GM23338 (cell line): ENCODE results near the gene L1CAM. TPM values are rescaled to one million over a fixed set of nuclear protein-coding genes. Genes with fewer than 3 reads are reported as not detected.

Experiments used
- ATAC-seq: fragments of 200-7000 bp; cut with Tn5 transposase; 3 replicates; pipeline ENCODE4 v1.9.1; 2020
- DNase-seq: peaks from one replicate; pipeline ENCODE4 v3.0.0-alpha.2; 2015; ENCODE audit warnings: low spot score
- H2AFZ ChIP-seq: fragments of 200-600 bp; sonication (generic); 2 replicates; pipeline ENCODE4 v1.8.0; 2016; ENCODE audit warnings: antibody characterized with exemption, mild to moderate bottlenecking, moderate library complexity
- H3F3A ChIP-seq: fragments of 200-600 bp; sonication (generic); replicated peaks from 2 replicates; pipeline ENCODE4 v1.8.0; 2017; ENCODE audit warnings: antibody characterized with exemption, mixed run types, low read depth
- H3K27ac ChIP-seq: fragments of 200-600 bp; sonication (generic); 2 replicates; pipeline ENCODE4 v1.6.1; 2016; ENCODE audit warnings: low read depth
- H3K27me3 ChIP-seq: fragments of 200-600 bp; sonication (generic); 2 replicates; pipeline ENCODE4 v1.8.0; 2016; ENCODE audit warnings: mild to moderate bottlenecking, mixed run types, moderate library complexity; ENCODE audit not compliant: insufficient read depth
- H3K36me3 ChIP-seq: fragments of 200-600 bp; sonication (generic); 2 replicates; pipeline ENCODE4 v1.8.0; 2016; ENCODE audit warnings: mild to moderate bottlenecking; ENCODE audit not compliant: insufficient read depth
- H3K4me1 ChIP-seq: fragments of 200-600 bp; sonication (generic); 2 replicates; pipeline ENCODE4 v1.8.0; 2016; ENCODE audit warnings: mild to moderate bottlenecking, moderate library complexity; ENCODE audit not compliant: insufficient read depth
- H3K4me2 ChIP-seq: fragments of 200-600 bp; sonication (generic); 2 replicates; pipeline ENCODE4 v1.7.1; 2017; ENCODE audit warnings: mixed run types
- H3K4me3 ChIP-seq: fragments of 200-600 bp; sonication (generic); 2 replicates; pipeline ENCODE4 v1.6.1; 2016; ENCODE audit warnings: mixed run types
- H3K79me2 ChIP-seq: fragments of 200-600 bp; sonication (generic); replicated peaks from 2 replicates; pipeline ENCODE4 v1.8.0; 2017; ENCODE audit warnings: mild to moderate bottlenecking; ENCODE audit not compliant: insufficient read depth
- H3K9me2 ChIP-seq: fragments of 200-600 bp; sonication (generic); 2 replicates; pipeline ENCODE4 v1.8.0; 2017; ENCODE audit not compliant: insufficient read depth
- H4K20me1 ChIP-seq: fragments of 200-600 bp; sonication (generic); replicated peaks from 2 replicates; pipeline ENCODE4 v1.8.0; 2017; ENCODE audit warnings: mild to moderate bottlenecking; ENCODE audit not compliant: insufficient read depth
- H3K27ac Mint-ChIP-seq: 2 replicates; pipeline ENCODE4 v1.8.0; 2020; ENCODE audit warnings: inconsistent platforms, mild to moderate bottlenecking, moderate library complexity, mixed read lengths
- H3K27me3 Mint-ChIP-seq: 3 replicates; pipeline ENCODE4 v1.8.0; 2022; ENCODE audit warnings: low read depth, mild to moderate bottlenecking, moderate library complexity, mixed read lengths, inconsistent platforms; ENCODE audit not compliant: insufficient read depth, poor library complexity
- H3K36me3 Mint-ChIP-seq: 3 replicates; pipeline ENCODE4 v1.8.0; 2021; ENCODE audit warnings: low read depth, mild to moderate bottlenecking, inconsistent platforms, moderate library complexity, mixed read lengths
- H3K4me1 Mint-ChIP-seq: 3 replicates; pipeline ENCODE4 v1.8.0; 2020; ENCODE audit warnings: mild to moderate bottlenecking, inconsistent platforms, mixed read lengths
- H3K4me3 Mint-ChIP-seq: 3 replicates; pipeline ENCODE4 v1.8.0; 2021; ENCODE audit warnings: moderate library complexity, mild to moderate bottlenecking, inconsistent platforms, mixed read lengths
- H3K9me3 Mint-ChIP-seq: 3 replicates; pipeline ENCODE4 v1.8.0; 2020; ENCODE audit warnings: moderate library complexity, mild to moderate bottlenecking, inconsistent platforms, mixed read lengths
- CREB1 ChIP-seq: fragments of 250-450 bp; sonication (Bioruptor Pico); IDR thresholded peaks from 2 replicates; pipeline ENCODE4 v1.5.0; 2020; ENCODE audit warnings: low read depth, mild to moderate bottlenecking, moderate library complexity
- EZH2 ChIP-seq: fragments of 200-600 bp; sonication (generic); IDR thresholded peaks from one replicate; pipeline ENCODE4 v1.8.0; 2017; ENCODE audit warnings: antibody characterized with exemption, mild to moderate bottlenecking, low read depth; ENCODE audit not compliant: unreplicated experiment
- EZH2phosphoT487 ChIP-seq: fragments of 200-600 bp; sonication (generic); IDR thresholded peaks from one replicate; pipeline ENCODE4 v1.8.1; 2018; ENCODE audit warnings: antibody characterized with exemption; ENCODE audit not compliant: unreplicated experiment
- JUNB ChIP-seq: IDR thresholded peaks from one replicate; pipeline ENCODE4 v1.6.1; 2016; ENCODE audit warnings: antibody characterized with exemption; ENCODE audit not compliant: unreplicated experiment
- NANOG ChIP-seq: IDR thresholded peaks from 2 replicates; pipeline ENCODE4 v1.6.1; 2016; ENCODE audit warnings: antibody characterized with exemption, borderline replicate concordance
- POLR2AphosphoS5 ChIP-seq: IDR thresholded peaks from 2 replicates; pipeline ENCODE4 v1.6.1; 2016; ENCODE audit warnings: antibody characterized with exemption, low read depth
- STAT1 ChIP-seq: IDR thresholded peaks from one replicate; pipeline ENCODE4 v1.6.1; 2016; ENCODE audit warnings: antibody characterized with exemption; ENCODE audit not compliant: unreplicated experiment
- ZNF114 ChIP-seq: fragments of 250-450 bp; sonication (Bioruptor Pico); IDR thresholded peaks from 2 replicates; pipeline ENCODE4 v1.5.0; 2020; ENCODE audit warnings: mild to moderate bottlenecking, moderate library complexity
- ZNF331 ChIP-seq: fragments of 250-450 bp; sonication (Bioruptor Pico); IDR thresholded peaks from 2 replicates; pipeline ENCODE4 v1.5.0; 2020; ENCODE audit warnings: low read depth, mild to moderate bottlenecking, moderate library complexity
- polyA plus RNA-seq: library from polyadenylated mRNA; unstranded; fragments of >200 nt; fragmentation: Nextera tagmentation; extraction: Ambion mirVana; gene quantifications from 2 replicates; pipeline ENCODE4 v1.2.1, GENCODE V29; 2016
- total RNA-seq: library from RNA; depleted of rRNA; stranded (reverse); fragments of >200 nt; shearing (Covaris generic); gene quantifications from 2 replicates; pipeline ENCODE4 v1.2.3, GENCODE V29; 2014
- TF ChIP-seq, protein P1 (sequence below): IDR thresholded peaks from 2 replicates; pipeline ENCODE4 v1.6.1; 2016; ENCODE audit warnings: antibody characterized with exemption
- TF ChIP-seq, protein P2 (sequence below): fragments of 250-450 bp; sonication (Bioruptor Pico); IDR thresholded peaks from 2 replicates; pipeline ENCODE4 v1.5.0; 2020; ENCODE audit warnings: mild to moderate bottlenecking, moderate library complexity
- TF ChIP-seq, protein P3 (sequence below), 2 experiments: fragments of 200-600 bp in 1 of 2; sonication (generic) in 1 of 2; conservative IDR thresholded peaks; 2 replicates each; pipeline versions ENCODE4 v1.5.1 to v1.6.1; 2016 to 2017; ENCODE audit warnings: antibody characterized with exemption in 2 of 2, low read depth in 2 of 2, mild to moderate bottlenecking in 2 of 2, moderate library complexity in 1 of 2
- TF ChIP-seq, protein P4 (sequence below): IDR thresholded peaks from one replicate; pipeline ENCODE4 v1.6.1; 2018; ENCODE audit warnings: antibody characterized with exemption; ENCODE audit not compliant: unreplicated experiment

L1CAM gene
- total and polyA plus RNA-seq, 2 experiments from 2014 or later = 7.4 to 29.2 TPM

GRCh38 chrX:153873282-153874084, 12.5 kb downstream of the L1CAM start:
- peaks cover 16% of the 10 kb centered on the region; the same call in 1 of the 2 replicates for H3K4me1 ChIP-seq
- no peak overlapping the region for H2AFZ ChIP-seq
- no peak for TF ChIP-seq CREB1 (CRISPR knock-in tag)
- TF ChIP-seq EZH2 = no peak
- TF ChIP-seq, protein P1, sequence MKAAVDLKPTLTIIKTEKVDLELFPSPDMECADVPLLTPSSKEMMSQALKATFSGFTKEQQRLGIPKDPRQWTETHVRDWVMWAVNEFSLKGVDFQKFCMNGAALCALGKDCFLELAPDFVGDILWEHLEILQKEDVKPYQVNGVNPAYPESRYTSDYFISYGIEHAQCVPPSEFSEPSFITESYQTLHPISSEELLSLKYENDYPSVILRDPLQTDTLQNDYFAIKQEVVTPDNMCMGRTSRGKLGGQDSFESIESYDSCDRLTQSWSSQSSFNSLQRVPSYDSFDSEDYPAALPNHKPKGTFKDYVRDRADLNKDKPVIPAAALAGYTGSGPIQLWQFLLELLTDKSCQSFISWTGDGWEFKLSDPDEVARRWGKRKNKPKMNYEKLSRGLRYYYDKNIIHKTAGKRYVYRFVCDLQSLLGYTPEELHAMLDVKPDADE = no peak
- no peak for TF ChIP-seq JUNB
- TF ChIP-seq POLR2AphosphoS5 = no peak
- no peak for TF ChIP-seq EZH2phosphoT487
- TF ChIP-seq, protein P2, sequence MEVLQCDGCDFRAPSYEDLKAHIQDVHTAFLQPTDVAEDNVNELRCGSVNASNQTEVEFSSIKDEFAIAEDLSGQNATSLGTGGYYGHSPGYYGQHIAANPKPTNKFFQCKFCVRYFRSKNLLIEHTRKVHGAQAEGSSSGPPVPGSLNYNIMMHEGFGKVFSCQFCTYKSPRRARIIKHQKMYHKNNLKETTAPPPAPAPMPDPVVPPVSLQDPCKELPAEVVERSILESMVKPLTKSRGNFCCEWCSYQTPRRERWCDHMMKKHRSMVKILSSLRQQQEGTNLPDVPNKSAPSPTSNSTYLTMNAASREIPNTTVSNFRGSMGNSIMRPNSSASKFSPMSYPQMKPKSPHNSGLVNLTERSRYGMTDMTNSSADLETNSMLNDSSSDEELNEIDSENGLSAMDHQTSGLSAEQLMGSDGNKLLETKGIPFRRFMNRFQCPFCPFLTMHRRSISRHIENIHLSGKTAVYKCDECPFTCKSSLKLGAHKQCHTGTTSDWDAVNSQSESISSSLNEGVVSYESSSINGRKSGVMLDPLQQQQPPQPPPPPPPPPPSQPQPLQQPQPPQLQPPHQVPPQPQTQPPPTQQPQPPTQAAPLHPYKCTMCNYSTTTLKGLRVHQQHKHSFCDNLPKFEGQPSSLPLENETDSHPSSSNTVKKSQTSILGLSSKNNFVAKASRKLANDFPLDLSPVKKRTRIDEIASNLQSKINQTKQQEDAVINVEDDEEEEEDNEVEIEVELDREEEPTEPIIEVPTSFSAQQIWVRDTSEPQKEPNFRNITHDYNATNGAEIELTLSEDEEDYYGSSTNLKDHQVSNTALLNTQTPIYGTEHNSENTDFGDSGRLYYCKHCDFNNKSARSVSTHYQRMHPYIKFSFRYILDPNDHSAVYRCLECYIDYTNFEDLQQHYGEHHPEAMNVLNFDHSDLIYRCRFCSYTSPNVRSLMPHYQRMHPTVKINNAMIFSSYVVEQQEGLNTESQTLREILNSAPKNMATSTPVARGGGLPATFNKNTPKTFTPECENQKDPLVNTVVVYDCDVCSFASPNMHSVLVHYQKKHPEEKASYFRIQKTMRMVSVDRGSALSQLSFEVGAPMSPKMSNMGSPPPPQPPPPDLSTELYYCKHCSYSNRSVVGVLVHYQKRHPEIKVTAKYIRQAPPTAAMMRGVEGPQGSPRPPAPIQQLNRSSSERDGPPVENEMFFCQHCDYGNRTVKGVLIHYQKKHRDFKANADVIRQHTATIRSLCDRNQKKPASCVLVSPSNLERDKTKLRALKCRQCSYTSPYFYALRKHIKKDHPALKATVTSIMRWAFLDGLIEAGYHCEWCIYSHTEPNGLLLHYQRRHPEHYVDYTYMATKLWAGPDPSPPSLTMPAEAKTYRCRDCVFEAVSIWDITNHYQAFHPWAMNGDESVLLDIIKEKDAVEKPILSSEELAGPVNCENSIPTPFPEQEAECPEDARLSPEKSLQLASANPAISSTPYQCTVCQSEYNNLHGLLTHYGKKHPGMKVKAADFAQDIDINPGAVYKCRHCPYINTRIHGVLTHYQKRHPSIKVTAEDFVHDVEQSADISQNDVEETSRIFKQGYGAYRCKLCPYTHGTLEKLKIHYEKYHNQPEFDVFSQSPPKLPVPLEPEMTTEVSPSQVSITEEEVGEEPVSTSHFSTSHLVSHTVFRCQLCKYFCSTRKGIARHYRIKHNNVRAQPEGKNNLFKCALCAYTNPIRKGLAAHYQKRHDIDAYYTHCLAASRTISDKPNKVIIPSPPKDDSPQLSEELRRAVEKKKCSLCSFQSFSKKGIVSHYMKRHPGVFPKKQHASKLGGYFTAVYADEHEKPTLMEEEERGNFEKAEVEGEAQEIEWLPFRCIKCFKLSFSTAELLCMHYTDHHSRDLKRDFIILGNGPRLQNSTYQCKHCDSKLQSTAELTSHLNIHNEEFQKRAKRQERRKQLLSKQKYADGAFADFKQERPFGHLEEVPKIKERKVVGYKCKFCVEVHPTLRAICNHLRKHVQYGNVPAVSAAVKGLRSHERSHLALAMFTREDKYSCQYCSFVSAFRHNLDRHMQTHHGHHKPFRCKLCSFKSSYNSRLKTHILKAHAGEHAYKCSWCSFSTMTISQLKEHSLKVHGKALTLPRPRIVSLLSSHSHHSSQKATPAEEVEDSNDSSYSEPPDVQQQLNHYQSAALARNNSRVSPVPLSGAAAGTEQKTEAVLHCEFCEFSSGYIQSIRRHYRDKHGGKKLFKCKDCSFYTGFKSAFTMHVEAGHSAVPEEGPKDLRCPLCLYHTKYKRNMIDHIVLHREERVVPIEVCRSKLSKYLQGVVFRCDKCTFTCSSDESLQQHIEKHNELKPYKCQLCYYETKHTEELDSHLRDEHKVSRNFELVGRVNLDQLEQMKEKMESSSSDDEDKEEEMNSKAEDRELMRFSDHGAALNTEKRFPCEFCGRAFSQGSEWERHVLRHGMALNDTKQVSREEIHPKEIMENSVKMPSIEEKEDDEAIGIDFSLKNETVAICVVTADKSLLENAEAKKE (CRISPR knock-in tag) = no peak
- TF ChIP-seq, protein P3, sequence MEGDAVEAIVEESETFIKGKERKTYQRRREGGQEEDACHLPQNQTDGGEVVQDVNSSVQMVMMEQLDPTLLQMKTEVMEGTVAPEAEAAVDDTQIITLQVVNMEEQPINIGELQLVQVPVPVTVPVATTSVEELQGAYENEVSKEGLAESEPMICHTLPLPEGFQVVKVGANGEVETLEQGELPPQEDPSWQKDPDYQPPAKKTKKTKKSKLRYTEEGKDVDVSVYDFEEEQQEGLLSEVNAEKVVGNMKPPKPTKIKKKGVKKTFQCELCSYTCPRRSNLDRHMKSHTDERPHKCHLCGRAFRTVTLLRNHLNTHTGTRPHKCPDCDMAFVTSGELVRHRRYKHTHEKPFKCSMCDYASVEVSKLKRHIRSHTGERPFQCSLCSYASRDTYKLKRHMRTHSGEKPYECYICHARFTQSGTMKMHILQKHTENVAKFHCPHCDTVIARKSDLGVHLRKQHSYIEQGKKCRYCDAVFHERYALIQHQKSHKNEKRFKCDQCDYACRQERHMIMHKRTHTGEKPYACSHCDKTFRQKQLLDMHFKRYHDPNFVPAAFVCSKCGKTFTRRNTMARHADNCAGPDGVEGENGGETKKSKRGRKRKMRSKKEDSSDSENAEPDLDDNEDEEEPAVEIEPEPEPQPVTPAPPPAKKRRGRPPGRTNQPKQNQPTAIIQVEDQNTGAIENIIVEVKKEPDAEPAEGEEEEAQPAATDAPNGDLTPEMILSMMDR (conservative IDR thresholded peaks at IDR 0.05; ENCODE audit: low read depth in 2 of 2) = no peak
- TF ChIP-seq ZNF114 (CRISPR knock-in tag) = no peak
- TF ChIP-seq STAT1 = no peak
- TF ChIP-seq, protein P4, sequence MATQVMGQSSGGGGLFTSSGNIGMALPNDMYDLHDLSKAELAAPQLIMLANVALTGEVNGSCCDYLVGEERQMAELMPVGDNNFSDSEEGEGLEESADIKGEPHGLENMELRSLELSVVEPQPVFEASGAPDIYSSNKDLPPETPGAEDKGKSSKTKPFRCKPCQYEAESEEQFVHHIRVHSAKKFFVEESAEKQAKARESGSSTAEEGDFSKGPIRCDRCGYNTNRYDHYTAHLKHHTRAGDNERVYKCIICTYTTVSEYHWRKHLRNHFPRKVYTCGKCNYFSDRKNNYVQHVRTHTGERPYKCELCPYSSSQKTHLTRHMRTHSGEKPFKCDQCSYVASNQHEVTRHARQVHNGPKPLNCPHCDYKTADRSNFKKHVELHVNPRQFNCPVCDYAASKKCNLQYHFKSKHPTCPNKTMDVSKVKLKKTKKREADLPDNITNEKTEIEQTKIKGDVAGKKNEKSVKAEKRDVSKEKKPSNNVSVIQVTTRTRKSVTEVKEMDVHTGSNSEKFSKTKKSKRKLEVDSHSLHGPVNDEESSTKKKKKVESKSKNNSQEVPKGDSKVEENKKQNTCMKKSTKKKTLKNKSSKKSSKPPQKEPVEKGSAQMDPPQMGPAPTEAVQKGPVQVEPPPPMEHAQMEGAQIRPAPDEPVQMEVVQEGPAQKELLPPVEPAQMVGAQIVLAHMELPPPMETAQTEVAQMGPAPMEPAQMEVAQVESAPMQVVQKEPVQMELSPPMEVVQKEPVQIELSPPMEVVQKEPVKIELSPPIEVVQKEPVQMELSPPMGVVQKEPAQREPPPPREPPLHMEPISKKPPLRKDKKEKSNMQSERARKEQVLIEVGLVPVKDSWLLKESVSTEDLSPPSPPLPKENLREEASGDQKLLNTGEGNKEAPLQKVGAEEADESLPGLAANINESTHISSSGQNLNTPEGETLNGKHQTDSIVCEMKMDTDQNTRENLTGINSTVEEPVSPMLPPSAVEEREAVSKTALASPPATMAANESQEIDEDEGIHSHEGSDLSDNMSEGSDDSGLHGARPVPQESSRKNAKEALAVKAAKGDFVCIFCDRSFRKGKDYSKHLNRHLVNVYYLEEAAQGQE = no peak
- no peak for TF ChIP-seq NANOG
- TF ChIP-seq ZNF331 (CRISPR knock-in tag) = no peak
- no peaks in the 10 kb centered on the region for H3K27me3 ChIP-seq
- no peak overlapping the region for H3K4me3 Mint-ChIP-seq
- H3K79me2 ChIP-seq = no peaks in the 10 kb centered on the region
- no peaks in the 10 kb centered on the region for H3K9me2 ChIP-seq
- ATAC-seq (no peak), DNase-seq (no peak)
- H3K27ac Mint-ChIP-seq = no peak overlapping the region
- H3K27me3 Mint-ChIP-seq = peaks cover 10% of the 10 kb centered on the region
- H3K4me1 Mint-ChIP-seq = peaks cover 52% of the 10 kb centered on the region
- no peaks in the 10 kb centered on the region; the same call in 2 of the 3 replicates for H3K9me3 Mint-ChIP-seq
- H3K36me3 ChIP-seq = no peaks in the 10 kb centered on the region
- peaks cover 8% of the 10 kb centered on the region for H3K36me3 Mint-ChIP-seq
- H3K4me2 ChIP-seq = no peak overlapping the region
- H4K20me1 ChIP-seq = no peaks in the 10 kb centered on the region
- H3K27ac ChIP-seq = no peak overlapping the region
- H3F3A ChIP-seq = no peaks in the 10 kb centered on the region
- no peak overlapping the region for H3K4me3 ChIP-seq
